NCI-H2196 (cell line): ENCODE measurements around the gene SEPTIN3.

Experiments used
- DNase-seq: peaks from one replicate; lab custom pipeline; 2025; ENCODE audit not compliant: unreplicated experiment; lab: John Stamatoyannopoulos, UW

Gene SEPTIN3

GRCh38 chr22:42007922-42008321, 38.7 kb downstream of the SEPTIN3 start:
- DNase-seq = no peak

- DNase-seq = no peak
These were observed 41.5 kb downstream of the SEPTIN3 start for GRCh38 chr22:42010778-42011177.

- DNase-seq = no peak
These were observed 44.1 kb downstream of the SEPTIN3 start for GRCh38 chr22:42013385-42013784.

- DNase-seq = no peak
These were observed 46.9 kb downstream of the SEPTIN3 start for GRCh38 chr22:42016111-42016510.

- no peak for DNase-seq
These were observed 49.0 kb downstream of the SEPTIN3 start for GRCh38 chr22:42018224-42018623.
